ENCODE measurements around the gene AXDND1. TPM values are rescaled to one million over a fixed set of nuclear protein-coding genes. Genes with fewer than 3 reads are reported as not detected.

The AXDND1 gene, protein sequence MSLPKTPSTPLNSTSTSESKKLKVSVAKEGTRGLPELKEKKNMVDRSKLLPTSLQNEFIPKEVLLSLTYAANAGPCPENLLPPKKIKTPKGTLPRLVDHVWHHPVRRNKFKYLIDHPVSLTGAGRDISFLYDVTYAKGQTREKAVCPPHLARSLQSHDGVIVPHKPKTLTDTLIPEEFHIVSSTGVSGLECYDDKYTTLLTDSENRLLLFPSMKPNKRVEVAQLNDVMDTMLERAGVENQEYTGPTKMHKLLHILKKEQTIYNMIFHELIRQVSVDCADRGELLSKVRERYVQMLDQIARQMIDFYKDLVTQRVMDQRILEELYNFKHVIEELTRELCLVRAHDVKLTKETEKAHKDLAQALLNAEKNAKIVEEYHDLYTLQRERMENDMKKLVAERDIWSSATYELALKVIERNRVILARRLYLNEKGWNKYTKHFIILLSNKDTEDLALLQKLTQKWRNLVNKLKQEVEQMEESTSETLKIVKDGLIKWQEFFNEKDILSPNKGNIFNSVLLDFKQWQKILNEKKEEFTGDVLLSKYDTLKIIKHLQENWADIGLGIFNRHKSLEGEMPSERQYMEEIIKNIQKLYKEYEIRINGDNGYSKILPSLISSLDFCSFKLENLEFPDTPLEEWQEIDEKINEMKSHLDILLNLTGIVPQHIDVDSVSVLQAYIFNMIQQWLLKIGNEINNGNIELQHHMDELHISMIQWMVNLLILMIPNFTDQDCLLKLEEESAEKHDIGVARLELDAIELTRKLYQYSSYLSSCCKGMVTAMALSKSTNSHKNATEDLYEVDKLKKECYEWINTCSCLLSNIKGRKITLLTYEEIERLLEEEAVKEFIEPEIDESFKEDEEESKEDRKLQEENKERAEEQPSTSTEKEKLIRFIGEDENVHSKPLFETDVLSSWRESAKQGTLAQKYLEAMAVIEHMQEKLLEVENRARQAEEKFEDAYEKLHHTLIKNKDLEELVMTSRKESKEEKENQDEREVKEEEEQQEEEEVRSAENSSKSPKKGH
- total RNA-seq (ENCODE audit: low replicate concordance), result 1.4 TPM in 1 of 2 replicates, not detected in the other
- long read RNA-seq, partial matches to known transcripts, result 0 of 1 reads
- long read RNA-seq, other reads (novel, unspliced or antisense), result 1 of 1 reads

DNA sequence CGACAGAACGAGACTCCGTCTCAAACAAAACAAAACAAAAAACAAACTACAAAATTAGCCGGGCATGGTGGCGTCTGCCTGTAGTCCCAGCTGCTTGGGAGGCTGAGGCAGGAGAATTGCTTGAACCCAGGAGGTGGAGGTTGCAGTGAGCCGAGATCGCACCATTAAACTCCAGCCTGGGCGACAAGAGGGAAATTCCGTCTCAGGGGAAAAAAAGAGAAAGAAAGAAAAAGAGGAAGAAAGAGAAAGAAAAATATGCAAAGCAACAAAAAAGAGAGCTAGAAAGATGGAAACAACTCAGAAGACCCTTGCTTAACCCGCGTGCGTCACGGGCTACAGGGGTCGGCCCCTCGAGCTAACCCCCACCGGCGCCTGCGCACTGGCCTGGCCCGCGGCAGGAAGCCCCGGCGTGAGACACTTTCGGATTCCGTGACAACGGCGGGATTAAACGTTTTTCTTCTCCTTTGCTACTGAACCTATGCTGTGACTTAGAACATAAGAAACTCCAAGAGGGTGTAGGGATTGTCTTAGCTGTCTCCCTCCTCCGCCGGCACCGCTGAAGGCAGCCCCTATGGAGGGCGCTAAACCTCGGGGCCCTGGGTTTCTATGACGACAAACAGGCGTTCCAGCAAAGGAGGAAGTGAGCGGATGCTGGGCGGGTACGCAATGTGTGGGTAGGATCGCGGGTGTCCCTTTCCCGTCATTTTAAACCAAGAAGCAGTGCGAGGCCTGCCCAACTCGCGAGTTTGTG, at the start of gene AXDND1:
AXDND1 (plus strand) TSS at position 630 of the 751 bp plus-strand sequence. CDS start 539 bp downstream, outside the sequence.
- Mint-ChIP-seq H3K27me3 (no peaks in the 10 kb centered on the region), H3K36me3 (no peaks in the 10 kb centered on the region), H3K4me1 (ENCODE audit: unreplicated experiment) (peaks cover 10% of the 10 kb centered on the region)

DNA sequence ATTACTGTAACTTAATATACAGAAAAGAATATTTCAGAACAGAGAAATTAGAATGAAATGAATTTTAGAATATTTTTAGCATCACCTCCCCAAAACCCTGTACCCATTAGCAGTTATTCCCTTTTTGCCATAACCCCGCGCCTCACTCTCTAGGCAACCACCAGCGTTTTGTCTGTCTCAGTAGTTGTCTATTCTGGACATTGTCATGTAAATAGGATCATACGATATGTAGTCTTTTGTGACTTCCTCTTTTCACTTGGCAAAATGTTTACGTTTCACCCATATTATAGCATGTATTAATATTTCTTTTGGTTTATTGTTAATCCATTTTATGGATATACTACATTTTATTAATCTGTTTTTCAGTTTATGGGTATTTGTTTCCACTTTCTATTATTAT, 47.3 kb upstream of the AXDND1 start:
- no peak overlapping the region for H3K4me3 Mint-ChIP-seq
- H3K36me3 Mint-ChIP-seq, result peaks cover 29% of the 10 kb centered on the region
- no peak for TF ChIP-seq CTCF (conservative IDR thresholded peaks at IDR 0.05)
- peaks cover 5% of the 10 kb centered on the region for H3K4me1 Mint-ChIP-seq (ENCODE audit: unreplicated experiment)
- no peak for DNase-seq (ENCODE audit: extremely low spot score, unreplicated experiment)
- H3K27me3 Mint-ChIP-seq, result no peaks in the 10 kb centered on the region
- H3K9me3 Mint-ChIP-seq, result no peaks in the 10 kb centered on the region
- H3K27ac Mint-ChIP-seq, result no peak overlapping the region

More for the DNA sequence above, at the start of gene AXDND1:
- H3K9me3 Mint-ChIP-seq, result no peaks in the 10 kb centered on the region
- H3K4me3 Mint-ChIP-seq, result peak within 1 kb of the TSS; percentile 96
- peak; percentile 75 for DNase-seq (ENCODE audit: extremely low spot score, unreplicated experiment)
- TF ChIP-seq CTCF (conservative IDR thresholded peaks at IDR 0.05), result no peak
- peak within 1 kb of the TSS; percentile 98 for H3K27ac Mint-ChIP-seq

DNA sequence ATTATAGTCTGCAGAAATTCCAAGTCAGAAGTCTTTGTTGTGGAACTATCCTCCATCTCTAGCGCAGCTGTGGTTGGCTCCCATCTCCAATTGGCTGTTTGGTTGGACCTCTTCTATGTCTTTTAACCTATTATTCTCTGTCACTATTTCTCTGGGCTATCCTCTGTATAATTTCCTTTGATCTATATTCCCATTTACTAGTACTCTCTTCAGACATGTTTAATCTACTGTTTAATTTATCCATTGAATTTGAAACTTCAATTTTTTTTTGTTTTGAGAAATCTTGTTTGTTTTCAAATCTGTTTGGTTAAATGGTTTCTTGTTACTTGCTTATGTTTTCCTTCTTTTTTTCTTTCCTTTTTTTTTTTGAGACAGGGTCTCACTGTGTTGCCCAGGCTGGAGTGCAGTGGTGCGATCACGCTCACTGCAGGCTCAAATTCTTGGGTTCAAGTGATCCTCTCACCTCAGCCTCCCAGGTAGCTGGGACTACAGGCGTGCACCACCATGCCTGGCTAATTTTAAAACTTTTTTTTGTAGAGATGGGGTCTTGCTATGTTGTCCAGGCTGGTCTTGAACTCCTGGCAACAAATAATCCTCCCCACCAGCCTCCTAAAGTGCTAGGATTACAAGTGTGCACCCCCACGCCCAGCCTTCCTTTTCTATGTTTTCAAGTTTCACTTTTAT, 44.1 kb upstream of the AXDND1 start:
- Mint-ChIP-seq H3K4me3 (no peak overlapping the region), H3K9me3 (no peaks in the 10 kb centered on the region), H3K27ac (no peak overlapping the region), H3K36me3 (peaks cover 36% of the 10 kb centered on the region), H3K4me1 (ENCODE audit: unreplicated experiment) (peaks cover 5% of the 10 kb centered on the region), H3K27me3 (no peaks in the 10 kb centered on the region)
- no peak for DNase-seq (ENCODE audit: extremely low spot score, unreplicated experiment)
- no peak for TF ChIP-seq CTCF (conservative IDR thresholded peaks at IDR 0.05)

GRCh38 chr1:179322557-179322956, 43.2 kb upstream of the AXDND1 start:
- H3K27ac Mint-ChIP-seq, result peak overlapping the region; percentile 35
- peaks cover 36% of the 10 kb centered on the region for H3K36me3 Mint-ChIP-seq
- DNase-seq (ENCODE audit: extremely low spot score, unreplicated experiment), result no peak
- H3K4me1 Mint-ChIP-seq (ENCODE audit: unreplicated experiment), result peaks cover 5% of the 10 kb centered on the region
- H3K27me3 Mint-ChIP-seq, result no peaks in the 10 kb centered on the region
- TF ChIP-seq CTCF (conservative IDR thresholded peaks at IDR 0.05), result no peak
- H3K4me3 Mint-ChIP-seq, result no peak overlapping the region
- no peaks in the 10 kb centered on the region for H3K9me3 Mint-ChIP-seq

Data from type B pancreatic cell (in vitro differentiated cells).